Suprapubic skin (tissue), 4 donors: ENCODE measurements around the gene SYT13. TPM values are rescaled to one million over a fixed set of nuclear protein-coding genes. Genes with fewer than 3 reads are reported as not detected.
A peak's percentile ranks its signal among the peaks of the same experiment; 100 is the strongest.

ENCODE experiments used
- DNase-seq, 2 donors: peaks; one replicate each; pipeline ENCODE4 v3.0.0-alpha.2; 2019; ENCODE audit warnings: low spot score in 2 of 2
- H3K27ac ChIP-seq: fragments of 200-600 bp; sonication (generic); one replicate; pipeline ENCODE4 v1.5.1; 2019
- H3K27me3 ChIP-seq: fragments of 200-600 bp; sonication (generic); one replicate; pipeline ENCODE4 v1.5.1; 2019
- H3K36me3 ChIP-seq: fragments of 200-600 bp; sonication (generic); one replicate; pipeline ENCODE4 v1.5.1; 2019
- H3K4me1 ChIP-seq: fragments of 200-600 bp; sonication (generic); one replicate; pipeline ENCODE4 v1.5.1; 2019
- H3K4me3 ChIP-seq: fragments of 200-600 bp; sonication (generic); one replicate; pipeline ENCODE4 v1.5.1; 2019; ENCODE audit warnings: mild to moderate bottlenecking
- H3K9me3 ChIP-seq: fragments of 200-600 bp; sonication (generic); one replicate; pipeline ENCODE4 v1.5.1; 2019
- EP300 ChIP-seq: sonication (generic); formaldehyde crosslinking; IDR thresholded peaks from one replicate; pipeline ENCODE4 v1.6.1; 2017; ENCODE audit warnings: antibody characterized with exemption
- POLR2A ChIP-seq, 2 donors: fragments of 450-650 bp; IDR thresholded peaks; one replicate each; pipeline ENCODE4 v1.6.1; 2017; ENCODE audit warnings: antibody characterized with exemption in 2 of 2, mild to moderate bottlenecking in 2 of 2, moderate library complexity in 2 of 2
- POLR2AphosphoS5 ChIP-seq, 3 donors: sonication (generic); formaldehyde crosslinking; IDR thresholded peaks; one replicate each; pipeline ENCODE4 v1.6.1; 2017; ENCODE audit warnings: antibody characterized with exemption in 3 of 3
- WGBS: methylation state at CpG from one replicate; pipeline ENCODE4 v1.1.5; 2018; 5-methylcytosine and 5-hydroxymethylcytosine counted together
- total RNA-seq, 4 donors: library from RNA; depleted of rRNA; stranded (reverse); fragments of >200 nt; gene quantifications; one replicate each; pipeline ENCODE4 v1.1.0, GENCODE V29; 2016
- TF ChIP-seq, protein P1 (sequence below), 2 donors: fragments of 200-600 bp in 1 of 2; fragments of 450-650 bp in 1 of 2; sonication (generic) in 1 of 2; IDR thresholded peaks; one replicate each; pipeline ENCODE4 v1.5.1; 2016 to 2019; ENCODE audit warnings: antibody characterized with exemption in 2 of 2, mild to moderate bottlenecking in 1 of 2, moderate library complexity in 1 of 2

SYT13 gene
- total RNA-seq, 4 donors from 2014 or later: 1.8 to 4.6 TPM; not detected in 2

DNA sequence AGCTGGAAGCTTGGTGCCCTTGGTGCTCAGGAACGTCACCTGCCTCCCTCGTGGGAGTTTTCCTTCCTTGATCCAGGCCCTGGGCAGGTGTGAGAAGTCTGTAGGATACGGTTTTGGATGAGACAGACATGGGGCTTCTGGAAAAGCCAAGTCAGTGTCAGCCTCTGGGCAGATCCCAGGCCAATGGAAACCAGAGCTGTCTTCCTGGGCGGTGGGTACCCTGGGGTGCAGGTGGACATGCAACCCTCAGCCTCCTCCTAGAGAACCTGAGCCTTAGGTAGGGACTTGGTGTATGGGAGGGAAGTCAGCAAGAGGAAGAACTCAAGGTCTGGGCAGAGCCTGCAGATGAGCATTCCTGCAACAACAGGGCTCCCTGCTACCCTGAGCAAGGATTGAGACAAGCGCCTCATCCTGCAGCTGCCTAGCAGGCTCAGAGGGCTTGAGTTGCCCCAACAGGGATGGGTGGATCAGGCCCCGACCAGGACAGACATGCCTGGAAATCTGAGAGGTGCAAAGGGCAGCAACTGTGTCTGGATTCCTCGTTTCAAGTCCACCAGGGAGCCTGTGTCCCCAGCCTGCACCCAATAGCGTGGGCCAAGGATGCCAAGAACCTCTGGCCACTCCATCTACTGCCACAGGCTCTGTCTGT lies 37.6 kb upstream of the SYT13 start:
- no peaks in the 10 kb centered on the region for H3K4me1 ChIP-seq
- no peak overlapping the region for H3K27ac ChIP-seq
- TF ChIP-seq, protein P1, sequence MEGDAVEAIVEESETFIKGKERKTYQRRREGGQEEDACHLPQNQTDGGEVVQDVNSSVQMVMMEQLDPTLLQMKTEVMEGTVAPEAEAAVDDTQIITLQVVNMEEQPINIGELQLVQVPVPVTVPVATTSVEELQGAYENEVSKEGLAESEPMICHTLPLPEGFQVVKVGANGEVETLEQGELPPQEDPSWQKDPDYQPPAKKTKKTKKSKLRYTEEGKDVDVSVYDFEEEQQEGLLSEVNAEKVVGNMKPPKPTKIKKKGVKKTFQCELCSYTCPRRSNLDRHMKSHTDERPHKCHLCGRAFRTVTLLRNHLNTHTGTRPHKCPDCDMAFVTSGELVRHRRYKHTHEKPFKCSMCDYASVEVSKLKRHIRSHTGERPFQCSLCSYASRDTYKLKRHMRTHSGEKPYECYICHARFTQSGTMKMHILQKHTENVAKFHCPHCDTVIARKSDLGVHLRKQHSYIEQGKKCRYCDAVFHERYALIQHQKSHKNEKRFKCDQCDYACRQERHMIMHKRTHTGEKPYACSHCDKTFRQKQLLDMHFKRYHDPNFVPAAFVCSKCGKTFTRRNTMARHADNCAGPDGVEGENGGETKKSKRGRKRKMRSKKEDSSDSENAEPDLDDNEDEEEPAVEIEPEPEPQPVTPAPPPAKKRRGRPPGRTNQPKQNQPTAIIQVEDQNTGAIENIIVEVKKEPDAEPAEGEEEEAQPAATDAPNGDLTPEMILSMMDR (IDR thresholded peaks at IDR 0.05): no peak
- TF ChIP-seq POLR2AphosphoS5 (IDR thresholded peaks at IDR 0.05): no peak
- no peak for TF ChIP-seq EP300
- no peak for TF ChIP-seq POLR2A (IDR thresholded peaks at IDR 0.05)
- peaks cover 9% of the 10 kb centered on the region for H3K27me3 ChIP-seq
- WGBS: 77% methylated on average over 6 of the region's 8 CpGs
- no peak overlapping the region for H3K4me3 ChIP-seq
- no peaks in the 10 kb centered on the region for H3K9me3 ChIP-seq
- H3K36me3 ChIP-seq: no peaks in the 10 kb centered on the region
- peak in 1 of 2 donors; percentile 29 for DNase-seq

DNA sequence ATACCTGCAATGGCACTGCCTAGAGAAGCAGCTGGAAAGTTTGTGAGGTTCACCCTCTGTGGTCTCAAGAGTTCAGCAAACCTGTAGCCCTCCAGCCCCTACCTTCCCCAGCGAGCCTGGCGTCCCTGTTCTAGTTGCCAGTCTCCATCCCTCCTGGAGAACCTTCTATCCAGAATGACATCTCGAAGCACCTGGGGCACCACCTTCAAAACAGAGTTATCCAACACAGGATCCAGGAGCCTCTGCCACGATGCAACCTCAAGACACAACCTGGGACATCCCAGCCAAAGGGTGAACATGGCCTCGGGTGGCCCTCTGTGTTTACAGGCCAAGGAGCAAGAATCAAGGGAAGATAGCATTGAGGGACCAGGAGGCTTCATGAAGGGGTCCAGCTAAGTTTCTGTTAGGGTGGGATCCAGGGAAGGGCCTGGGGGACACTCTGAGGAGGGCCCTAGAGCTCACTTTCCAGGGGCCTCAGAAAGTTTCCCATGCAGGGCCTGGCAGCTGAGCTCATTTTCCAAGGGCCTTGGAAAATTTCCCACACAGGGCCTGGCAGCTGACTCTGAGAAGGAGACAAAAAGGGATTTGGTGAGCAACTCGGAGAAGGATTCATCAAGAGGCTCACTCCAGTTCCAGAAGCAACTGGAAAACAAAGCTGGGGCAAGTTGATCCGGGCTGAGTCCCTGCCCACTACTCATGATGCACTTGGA lies 36.9 kb upstream of the SYT13 start:
- Histone ChIP-seq H3K36me3 (no peaks in the 10 kb centered on the region), H3K27ac (no peak overlapping the region), H3K9me3 (no peaks in the 10 kb centered on the region), H3K27me3 (peaks cover 13% of the 10 kb centered on the region), H3K4me3 (no peak overlapping the region), H3K4me1 (no peaks in the 10 kb centered on the region)
- TF ChIP-seq EP300 (no peak), POLR2A (IDR thresholded peaks at IDR 0.05) (no peak), POLR2AphosphoS5 (IDR thresholded peaks at IDR 0.05) (no peak)
- TF ChIP-seq, protein P1 (IDR thresholded peaks at IDR 0.05): no peak
- WGBS: 77% methylated on average over 7 of the region's 7 CpGs
- no peak for DNase-seq

DNA sequence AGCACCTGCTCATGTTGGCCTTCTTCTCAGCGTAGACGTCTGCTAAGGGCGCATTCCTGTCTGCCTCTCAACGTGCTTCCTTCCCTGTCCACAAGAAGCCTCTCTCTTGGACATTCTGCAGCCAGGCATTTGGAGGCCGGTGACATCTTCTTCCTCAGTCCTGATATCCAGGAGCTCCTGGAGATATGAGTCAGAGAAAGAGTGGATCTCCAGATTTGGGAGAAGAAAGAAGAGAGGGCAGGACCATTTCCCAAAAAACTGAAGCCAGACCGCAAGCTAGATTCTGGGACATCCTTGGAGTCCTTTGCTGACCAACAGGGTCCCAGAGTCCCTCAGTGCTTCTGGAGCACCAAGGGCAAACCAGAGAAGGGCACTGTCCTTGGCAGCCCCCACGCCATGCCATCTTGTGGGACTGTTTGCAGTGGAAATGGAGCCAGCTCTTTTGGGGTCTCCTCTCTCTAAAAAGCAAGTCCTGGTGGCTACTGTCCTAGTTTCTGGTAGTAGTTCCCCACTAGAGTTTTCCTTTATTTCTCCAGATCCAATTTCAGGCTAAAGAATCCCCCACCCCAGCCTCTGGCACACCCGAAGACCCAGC lies 36.1 kb upstream of the SYT13 start:
- TF ChIP-seq POLR2A (IDR thresholded peaks at IDR 0.05): no peak
- TF ChIP-seq POLR2AphosphoS5 (IDR thresholded peaks at IDR 0.05): no peak
- TF ChIP-seq EP300: no peak
- TF ChIP-seq, protein P1 (IDR thresholded peaks at IDR 0.05): no peak
- 77% methylated on average over 8 of the region's 8 CpGs for WGBS

DNA sequence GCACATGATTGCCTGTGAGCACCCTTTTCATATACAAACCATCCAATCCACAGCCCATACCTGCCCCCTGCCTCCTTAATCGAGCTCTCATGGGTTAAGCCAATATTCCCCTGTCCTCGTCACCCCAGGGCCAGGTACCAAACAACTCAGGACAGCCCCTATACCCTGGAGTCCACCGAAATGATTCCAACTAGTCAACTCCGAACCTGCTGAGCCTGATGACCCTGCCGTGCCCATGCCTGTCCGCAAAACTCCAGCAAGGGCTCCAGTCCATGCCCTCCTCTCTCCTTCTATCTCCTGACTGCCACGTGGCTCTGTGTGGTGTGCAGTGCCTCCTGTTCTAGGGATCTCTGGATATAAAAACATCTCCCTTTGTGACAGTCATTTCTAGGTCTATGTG lies 35.5 kb upstream of the SYT13 start:
- Histone ChIP-seq H3K36me3 (no peaks in the 10 kb centered on the region), H3K4me1 (no peaks in the 10 kb centered on the region), H3K27me3 (peaks cover 18% of the 10 kb centered on the region), H3K4me3 (no peak overlapping the region), H3K27ac (no peak overlapping the region), H3K9me3 (no peaks in the 10 kb centered on the region)
- WGBS: 85% methylated on average over 7 of the region's 7 CpGs
- no peak for TF ChIP-seq POLR2AphosphoS5 (IDR thresholded peaks at IDR 0.05)
- TF ChIP-seq EP300: no peak
- TF ChIP-seq, protein P1 (IDR thresholded peaks at IDR 0.05): no peak
- TF ChIP-seq POLR2A (IDR thresholded peaks at IDR 0.05): no peak
- no peak for DNase-seq

More for the DNA sequence above, 36.1 kb upstream of the SYT13 start:
- Histone ChIP-seq H3K4me3 (no peak overlapping the region), H3K4me1 (no peaks in the 10 kb centered on the region), H3K36me3 (no peaks in the 10 kb centered on the region), H3K27ac (no peak overlapping the region), H3K27me3 (peaks cover 16% of the 10 kb centered on the region), H3K9me3 (no peaks in the 10 kb centered on the region)
- no peak for DNase-seq

DNA sequence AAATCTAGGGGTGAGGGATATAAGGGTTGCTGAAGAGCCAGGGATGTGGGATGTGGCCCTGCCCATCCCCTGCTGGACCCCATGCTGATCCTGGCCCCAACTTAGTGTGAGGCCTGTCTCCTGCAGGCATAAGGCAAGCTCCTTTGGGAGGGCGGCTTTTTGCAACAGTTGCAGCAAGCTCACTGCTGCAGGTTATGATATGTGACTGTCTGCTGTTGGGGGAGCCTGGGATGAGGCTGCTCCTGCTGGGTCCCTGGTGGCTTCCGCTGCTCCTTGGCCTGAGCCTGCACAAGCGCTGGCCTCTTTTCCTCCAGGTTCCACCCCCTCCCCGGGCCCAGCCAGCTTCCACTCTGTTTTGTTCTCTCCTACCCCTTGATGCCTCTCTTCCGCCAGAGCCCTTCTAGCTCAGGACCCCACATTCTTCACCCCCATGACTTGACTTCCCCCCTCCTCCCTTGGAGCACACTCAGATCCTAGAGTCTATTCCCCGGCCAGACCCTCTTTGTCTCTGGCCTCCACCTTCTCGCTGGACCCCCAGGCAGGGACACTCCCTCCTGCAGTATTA lies 35.0 kb upstream of the SYT13 start:
- no peak for DNase-seq
- no peaks in the 10 kb centered on the region for H3K36me3 ChIP-seq
- WGBS: 83% methylated on average over 7 of the region's 7 CpGs
- no peaks in the 10 kb centered on the region for H3K9me3 ChIP-seq
- no peak overlapping the region for H3K4me3 ChIP-seq
- TF ChIP-seq POLR2A (IDR thresholded peaks at IDR 0.05): no peak
- TF ChIP-seq, protein P1 (IDR thresholded peaks at IDR 0.05): no peak
- TF ChIP-seq POLR2AphosphoS5 (IDR thresholded peaks at IDR 0.05): no peak
- TF ChIP-seq EP300: no peak
- H3K27ac ChIP-seq: no peak overlapping the region
- no peaks in the 10 kb centered on the region for H3K4me1 ChIP-seq
- peaks cover 22% of the 10 kb centered on the region for H3K27me3 ChIP-seq
